ENCODE results near the gene FEV.

- no peak for TF ChIP-seq EZH2 (IDR thresholded peaks at IDR 0.05; ENCODE audit: low read length, missing control alignments)
- TF ChIP-seq CTCF (conservative IDR thresholded peaks at IDR 0.05 in 1 of 2, IDR thresholded peaks at IDR 0.05 in 1 of 2; ENCODE audit: low read depth in 1 of 2, low read length in 2 of 2): no peak
Measured at GRCh38 chr2:219022616-219023015, 37.6 kb upstream of the FEV start.
